ENCODE results near the gene HPSE2.

Gene HPSE2

GRCh38 chr10:98950106-98950505 lies 285.5 kb downstream of the HPSE2 start:
- no peak for DNase-seq (ENCODE audit: low read depth, low spot score)
- in situ Hi-C loops (cut with HindIII; ENCODE audit: low sequenced_read_pairs): no loop called here
- no peak for TF ChIP-seq CTCF (IDR thresholded peaks at IDR 0.05; ENCODE audit: low read depth, low read length)

DNA sequence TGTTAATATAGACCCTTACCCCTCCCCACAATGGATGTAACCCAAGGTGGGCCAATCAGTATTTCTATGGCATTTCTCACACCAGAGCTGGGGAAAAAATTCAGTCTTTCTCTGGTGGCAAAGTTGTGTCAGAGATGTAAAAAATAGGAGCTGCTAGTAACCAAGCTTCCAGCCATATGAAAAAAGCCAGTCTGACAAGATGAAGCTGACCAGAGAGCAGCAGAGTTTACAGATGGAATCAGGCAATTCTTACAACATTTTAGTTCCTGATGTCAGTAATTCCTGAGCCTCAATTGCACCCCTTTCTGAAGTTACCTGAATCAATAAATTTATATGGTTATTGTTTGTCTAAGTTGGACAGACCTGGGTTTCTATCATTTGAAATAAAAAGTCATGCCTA lies 286.3 kb downstream of the HPSE2 start:
- no peak for DNase-seq (ENCODE audit: low read depth, low spot score)
- no peak overlapping the region for H3K4me3 ChIP-seq (ENCODE audit: low read depth, low read length)
- TF ChIP-seq CTCF (IDR thresholded peaks at IDR 0.05; ENCODE audit: low read depth, low read length): no peak
- in situ Hi-C loops (cut with HindIII; ENCODE audit: low sequenced_read_pairs): no loop called here

More at GRCh38 chr10:98950106-98950505, 285.5 kb downstream of the HPSE2 start:
- H3K4me3 ChIP-seq (ENCODE audit: low read depth, low read length): no peak overlapping the region

DNA sequence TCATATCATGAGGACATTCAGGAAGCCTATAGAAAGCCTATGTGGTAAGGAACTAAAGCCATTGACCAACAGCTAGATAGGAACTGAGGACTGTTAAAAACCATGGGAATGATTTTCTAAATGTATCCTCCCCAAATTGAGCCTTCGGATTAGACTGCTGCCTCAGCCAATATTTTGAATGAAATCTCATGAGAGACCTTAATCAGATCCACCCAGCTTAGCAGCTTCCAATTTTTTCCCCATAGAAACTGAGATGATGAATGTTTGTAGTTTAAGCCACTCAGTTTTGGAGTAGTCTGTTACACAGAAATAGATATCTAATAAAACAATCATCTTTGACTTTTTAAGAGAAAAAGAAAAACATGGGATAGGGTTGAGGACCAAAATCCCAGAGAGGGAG lies 292.0 kb downstream of the HPSE2 start:
- in situ Hi-C loops (cut with HindIII; ENCODE audit: low sequenced_read_pairs): no loop called here
- no peak for DNase-seq (ENCODE audit: low read depth, low spot score)
- TF ChIP-seq CTCF (IDR thresholded peaks at IDR 0.05; ENCODE audit: low read depth, low read length): no peak
- no peak overlapping the region for H3K4me3 ChIP-seq (ENCODE audit: low read depth, low read length)

DNA sequence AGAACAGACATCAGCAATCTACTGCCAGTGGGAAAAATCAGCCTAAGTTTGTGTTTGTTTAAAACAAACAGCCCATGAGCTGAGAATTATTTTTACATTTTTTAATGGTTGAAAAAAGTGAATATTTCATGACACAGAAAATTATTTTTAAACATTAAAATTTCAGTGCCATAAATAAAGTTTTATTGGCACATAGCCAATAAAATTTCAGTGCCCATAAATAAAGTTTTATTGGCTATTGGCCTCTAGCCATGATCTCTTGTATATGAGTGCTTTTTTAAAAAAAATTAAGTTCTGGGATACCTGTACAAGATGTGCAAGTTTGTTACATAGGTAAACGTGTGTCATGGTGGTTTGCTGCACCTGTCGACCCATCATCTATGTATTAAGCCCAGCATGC lies 305.9 kb downstream of the HPSE2 start:
- H3K4me3 ChIP-seq (ENCODE audit: low read depth, low read length): no peak overlapping the region
- TF ChIP-seq CTCF (IDR thresholded peaks at IDR 0.05; ENCODE audit: low read depth, low read length): no peak
- in situ Hi-C loops (cut with HindIII; ENCODE audit: low sequenced_read_pairs): no loop called here
- no peak for DNase-seq (ENCODE audit: low read depth, low spot score)

DNA sequence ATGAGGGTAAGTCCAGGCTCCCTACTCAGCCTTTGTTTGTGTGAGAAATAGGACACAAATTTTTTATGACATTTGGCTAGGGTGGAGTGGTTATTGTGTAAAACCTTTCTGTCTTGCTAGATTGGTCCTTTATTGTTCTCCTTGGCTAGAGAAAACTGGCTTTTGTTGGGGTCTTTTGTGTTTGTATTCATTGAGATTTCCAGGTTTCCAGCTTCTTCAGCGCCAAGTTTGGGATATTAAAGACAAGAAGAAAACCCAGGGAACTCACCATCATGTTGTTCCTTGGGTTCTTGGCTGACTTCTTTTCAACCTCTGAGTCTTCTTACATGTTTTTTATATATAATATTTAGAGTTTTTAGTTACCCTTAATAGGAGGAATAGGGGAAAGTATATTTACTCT lies 310.0 kb downstream of the HPSE2 start:
- no peak for DNase-seq (ENCODE audit: low read depth, low spot score)
- in situ Hi-C loops (cut with HindIII; ENCODE audit: low sequenced_read_pairs): no loop called here
- no peak for TF ChIP-seq CTCF (IDR thresholded peaks at IDR 0.05; ENCODE audit: low read depth, low read length)
- H3K4me3 ChIP-seq (ENCODE audit: low read depth, low read length): no peak overlapping the region

DNA sequence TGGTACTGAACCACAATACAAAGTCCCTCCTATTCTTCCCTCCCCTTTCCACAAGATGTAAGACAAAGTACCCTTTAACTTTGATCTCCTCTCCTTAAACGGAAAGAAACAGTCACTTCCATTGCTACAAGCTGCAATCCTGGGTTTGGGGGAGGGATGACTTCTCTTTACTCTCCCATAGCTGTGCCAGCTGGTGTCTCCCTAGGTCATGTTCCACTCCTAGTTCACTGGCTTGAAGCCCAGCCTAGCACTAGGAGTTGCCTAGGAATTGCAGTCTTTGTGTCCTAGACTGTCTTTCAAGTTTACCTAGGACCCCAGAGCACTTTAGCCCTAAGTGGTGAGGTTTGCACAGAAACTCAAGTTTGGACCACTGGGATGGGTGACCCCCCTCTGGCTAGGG lies 311.1 kb downstream of the HPSE2 start:
- in situ Hi-C loops (cut with HindIII; ENCODE audit: low sequenced_read_pairs): no loop called here
- no peak for TF ChIP-seq CTCF (IDR thresholded peaks at IDR 0.05; ENCODE audit: low read depth, low read length)
- H3K4me3 ChIP-seq (ENCODE audit: low read depth, low read length): no peak overlapping the region
- DNase-seq (ENCODE audit: low read depth, low spot score): no peak

GRCh38 chr10:98921316-98921715 lies 314.3 kb downstream of the HPSE2 start:
- TF ChIP-seq CTCF (IDR thresholded peaks at IDR 0.05; ENCODE audit: low read depth, low read length): no peak
- in situ Hi-C loops (cut with HindIII; ENCODE audit: low sequenced_read_pairs): no loop called here

More at GRCh38 chr10:98921316-98921715, 314.3 kb downstream of the HPSE2 start:
- no peak overlapping the region for H3K4me3 ChIP-seq (ENCODE audit: low read depth, low read length)
- no peak for DNase-seq (ENCODE audit: low read depth, low spot score)
